Neuron (in vitro differentiated cells): ENCODE measurements around the gene PDGFA.

Source experiments
- H2AFZ ChIP-seq: one replicate; pipeline ENCODE4 v1.6.1; 2013; ENCODE audit warnings: low read depth, mild to moderate bottlenecking, inconsistent platforms, low read length, moderate library complexity
- H3K27me3 ChIP-seq: one replicate; pipeline ENCODE4 v1.6.1; 2013; ENCODE audit warnings: low read length; ENCODE audit not compliant: insufficient read depth
- H3K36me3 ChIP-seq: one replicate; pipeline ENCODE4 v1.6.1; 2013; ENCODE audit warnings: low read length; ENCODE audit not compliant: insufficient read depth
- H3K4me1 ChIP-seq: one replicate; pipeline ENCODE4 v1.6.1; 2013; ENCODE audit warnings: low read length; ENCODE audit not compliant: insufficient read depth
- H3K4me3 ChIP-seq: 2 replicates; pipeline ENCODE4 v1.5.1; 2013; ENCODE audit warnings: mild to moderate bottlenecking, low read length, moderate library complexity
- H3K9me3 ChIP-seq: one replicate; pipeline ENCODE4 v1.6.1; 2013; ENCODE audit warnings: low read length

The PDGFA gene

DNA sequence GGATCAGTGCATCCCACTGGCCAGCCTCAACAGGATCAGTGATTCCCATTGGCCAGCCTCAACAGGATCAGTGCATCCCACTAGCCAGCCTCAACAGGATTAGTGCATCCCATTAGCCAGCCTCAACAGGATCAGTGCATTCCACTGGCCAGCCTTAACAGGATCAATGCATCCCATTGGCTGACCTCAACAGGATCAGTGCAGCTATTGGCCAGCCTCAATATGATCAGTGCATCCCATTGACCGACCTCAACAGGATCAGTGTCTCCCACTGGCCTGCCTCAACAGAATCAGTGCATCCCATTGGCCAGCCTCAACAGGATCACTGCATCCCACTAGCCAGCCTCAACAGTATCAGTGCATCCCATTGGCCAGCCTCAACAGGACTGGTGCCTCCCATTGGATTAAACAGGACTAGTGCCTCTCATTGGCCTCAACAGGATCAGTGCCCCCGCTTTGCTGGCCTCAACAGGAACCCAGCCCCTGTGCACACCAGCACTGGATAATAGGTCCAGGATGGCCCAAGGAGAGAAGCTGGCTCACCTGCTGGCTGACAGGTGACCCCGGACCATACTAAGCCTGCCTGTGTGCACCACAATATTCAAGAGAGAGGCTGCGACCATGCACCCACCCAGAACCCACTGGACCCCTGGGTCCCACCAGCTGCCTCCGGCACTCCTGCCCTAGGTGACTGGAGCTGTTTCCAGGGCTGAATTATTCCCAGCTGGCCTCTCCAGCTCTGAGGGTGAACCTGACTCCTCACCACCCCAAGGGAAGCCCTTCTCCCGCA is 59.9 kb downstream of the PDGFA start:
- Histone ChIP-seq H3K4me1 (no peaks in the 10 kb centered on the region), H2AFZ (no peak overlapping the region)

DNA sequence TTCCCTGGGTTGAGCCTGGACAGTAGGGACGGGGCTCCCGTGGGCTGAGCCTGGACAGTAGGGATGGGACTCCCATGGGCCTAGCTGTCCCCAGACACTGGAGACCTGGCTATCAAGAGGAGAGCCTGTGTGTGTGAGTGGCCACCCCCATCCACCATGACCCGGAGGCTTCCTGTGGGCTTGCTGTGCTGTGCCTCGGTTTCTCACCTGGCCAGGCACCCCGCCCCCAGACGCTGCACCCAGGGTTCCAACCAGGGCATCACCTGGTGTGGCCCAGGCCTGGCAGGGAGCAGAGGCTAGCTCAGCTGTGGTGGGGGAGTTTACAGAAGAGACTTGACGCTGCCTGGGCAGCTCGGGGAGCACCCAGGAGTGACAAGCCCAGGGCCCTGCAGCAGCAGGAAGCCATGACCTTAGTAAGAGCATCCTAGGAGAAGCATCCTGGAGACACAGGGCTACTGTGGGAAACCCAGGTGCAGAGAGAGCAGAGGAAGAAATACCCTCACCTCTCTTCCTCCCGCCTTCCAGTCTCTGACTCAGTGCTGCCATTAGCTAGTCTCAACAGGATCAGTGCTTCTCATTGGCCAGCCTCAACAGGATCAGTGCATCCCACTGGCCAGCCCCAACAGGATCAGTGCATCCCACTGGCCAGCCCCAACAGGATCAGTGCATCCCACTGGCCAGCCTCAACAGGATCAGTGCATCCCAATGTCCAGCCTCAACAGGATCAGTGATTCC is 61.0 kb downstream of the PDGFA start:
- Histone ChIP-seq H3K4me3 (no peak overlapping the region), H3K36me3 (no peaks in the 10 kb centered on the region), H2AFZ (no peak overlapping the region), H3K27me3 (no peaks in the 10 kb centered on the region), H3K9me3 (no peaks in the 10 kb centered on the region), H3K4me1 (no peaks in the 10 kb centered on the region)

More for the DNA sequence above, 59.9 kb downstream of the PDGFA start:
- no peaks in the 10 kb centered on the region for H3K9me3 ChIP-seq
- H3K27me3 ChIP-seq: no peaks in the 10 kb centered on the region
- no peaks in the 10 kb centered on the region for H3K36me3 ChIP-seq
- H3K4me3 ChIP-seq: no peak overlapping the region

GRCh38 chr7:457814-458510 is 61.7 kb downstream of the PDGFA start:
- Histone ChIP-seq H3K36me3 (no peaks in the 10 kb centered on the region), H2AFZ (no peak overlapping the region), H3K9me3 (no peaks in the 10 kb centered on the region), H3K4me1 (no peaks in the 10 kb centered on the region), H3K4me3 (no peak overlapping the region), H3K27me3 (peaks cover under 1% of the 10 kb centered on the region)

DNA sequence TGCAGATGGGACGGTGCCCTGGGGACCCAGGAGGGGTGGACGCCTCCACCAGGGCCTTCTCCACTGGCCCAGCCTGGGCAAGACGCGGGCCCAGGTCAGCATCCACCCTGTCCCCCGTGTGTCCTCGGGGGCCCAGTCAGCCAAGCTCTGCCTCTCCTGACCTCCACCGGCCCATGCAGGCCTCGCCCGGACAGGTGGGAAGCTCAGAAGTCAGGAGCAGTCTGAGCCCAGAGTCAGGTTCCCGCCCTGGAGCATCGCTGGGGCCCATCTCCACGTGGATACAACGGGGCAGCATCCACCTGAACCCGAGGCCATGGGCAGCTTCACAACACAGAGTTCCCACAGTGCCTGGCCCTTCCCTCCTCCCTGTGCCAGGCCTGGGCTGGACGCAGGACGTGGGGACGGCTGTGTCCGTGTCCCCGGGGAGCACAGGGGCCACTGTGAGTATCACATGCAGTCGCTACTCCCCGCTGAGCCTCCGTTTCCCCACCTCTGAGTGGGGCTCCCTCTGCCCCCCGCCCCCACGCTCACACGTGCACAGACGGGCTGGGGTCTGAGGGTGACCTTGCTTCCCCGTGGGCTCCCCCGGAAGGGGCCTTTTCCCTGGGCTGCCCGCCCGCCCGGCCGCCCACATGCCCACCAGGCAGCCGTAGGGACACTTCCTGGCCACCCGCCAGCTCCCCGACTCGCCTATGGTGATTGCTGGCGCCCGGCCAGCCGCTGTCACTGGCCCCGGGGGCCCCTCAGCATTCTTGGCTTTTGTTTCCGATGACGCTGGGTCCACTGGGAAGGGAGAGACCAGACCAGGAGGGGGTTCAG is 64.3 kb downstream of the PDGFA start:
- Histone ChIP-seq H3K27me3 (peaks cover 10% of the 10 kb centered on the region), H3K9me3 (no peaks in the 10 kb centered on the region), H3K36me3 (no peaks in the 10 kb centered on the region), H3K4me3 (no peak overlapping the region), H2AFZ (no peak overlapping the region), H3K4me1 (peaks cover 5% of the 10 kb centered on the region)

GRCh38 chr7:454356-455109 is 65.1 kb downstream of the PDGFA start:
- H2AFZ ChIP-seq: no peak overlapping the region
- H3K4me1 ChIP-seq: peaks cover 5% of the 10 kb centered on the region

DNA sequence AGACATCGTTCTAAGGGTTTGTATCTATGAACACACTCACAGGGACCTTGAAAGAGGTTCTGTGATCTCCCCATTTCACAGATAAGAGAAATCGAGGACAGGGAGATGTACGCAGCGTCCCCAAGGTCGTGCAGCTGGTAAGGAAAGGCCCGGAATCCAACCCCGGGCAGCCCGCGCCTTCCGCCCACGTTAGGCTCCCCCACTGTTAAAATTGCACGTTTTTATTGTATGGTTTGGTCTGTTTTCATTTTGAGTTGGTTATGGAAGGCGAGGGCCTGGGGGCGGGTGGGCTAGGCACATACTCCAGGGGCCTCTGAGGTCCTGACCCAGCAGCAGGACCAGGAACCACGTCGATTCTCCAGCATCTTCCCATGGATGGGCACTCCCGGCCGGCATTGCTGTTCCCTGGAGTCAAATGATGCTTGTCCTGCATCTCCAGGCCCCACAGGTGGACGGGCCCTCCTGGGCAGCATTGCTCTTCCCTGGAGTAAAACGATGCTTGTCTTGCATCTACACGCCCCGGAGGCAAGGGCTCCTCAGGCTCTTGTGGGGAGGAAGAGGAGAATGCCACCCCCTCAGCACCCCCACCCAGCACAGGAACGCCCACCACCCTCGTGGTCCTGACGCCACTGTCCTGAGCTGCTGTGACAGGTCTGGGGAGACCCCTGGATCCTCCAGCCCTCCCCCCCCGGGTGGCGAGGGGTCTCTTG is 65.9 kb downstream of the PDGFA start:
- no peak overlapping the region for H3K4me3 ChIP-seq
- peaks cover 5% of the 10 kb centered on the region for H3K4me1 ChIP-seq
- H2AFZ ChIP-seq: no peak overlapping the region
- H3K9me3 ChIP-seq: no peaks in the 10 kb centered on the region
- peaks cover 11% of the 10 kb centered on the region for H3K27me3 ChIP-seq
- H3K36me3 ChIP-seq: no peaks in the 10 kb centered on the region

More at GRCh38 chr7:454356-455109, 65.1 kb downstream of the PDGFA start:
- H3K27me3 ChIP-seq: peaks cover 11% of the 10 kb centered on the region
- H3K36me3 ChIP-seq: no peaks in the 10 kb centered on the region
- no peaks in the 10 kb centered on the region for H3K9me3 ChIP-seq
- H3K4me3 ChIP-seq: no peak overlapping the region

DNA sequence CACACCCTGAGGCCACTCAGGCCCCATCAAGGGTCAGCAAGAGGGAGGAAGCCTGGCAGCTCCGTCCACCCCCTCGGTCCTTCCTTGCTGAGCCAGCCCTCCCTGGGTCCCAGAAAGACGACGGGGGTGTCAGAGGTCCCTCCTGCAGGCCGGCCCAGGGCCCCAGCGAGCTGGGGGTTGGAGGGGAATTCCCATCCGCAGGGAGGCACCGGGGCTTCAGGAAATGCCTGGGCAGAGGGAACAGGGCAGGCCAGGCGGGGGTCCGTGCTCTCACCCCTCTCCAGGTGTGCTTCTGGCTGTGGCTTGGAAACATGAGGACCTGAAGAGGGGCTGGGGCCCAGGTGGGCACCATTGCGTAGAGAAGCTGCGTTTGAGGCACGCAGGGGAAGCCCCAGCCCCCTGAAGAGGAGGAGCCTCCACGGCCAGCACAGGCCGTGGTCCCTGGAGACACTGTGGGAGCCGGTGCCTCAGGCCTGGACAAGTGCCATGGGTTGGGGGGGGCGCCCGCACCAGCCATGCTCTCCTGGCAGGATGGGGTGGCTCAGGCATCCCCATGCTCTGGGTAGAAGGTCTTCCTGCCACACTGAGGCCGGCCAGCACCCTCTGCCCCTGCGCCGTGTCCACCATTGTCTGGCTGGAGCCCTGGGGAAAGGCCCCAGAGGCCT is 66.7 kb downstream of the PDGFA start:
- Histone ChIP-seq H3K4me1 (peaks cover 5% of the 10 kb centered on the region), H3K27me3 (peaks cover 11% of the 10 kb centered on the region), H2AFZ (no peak overlapping the region), H3K4me3 (no peak overlapping the region), H3K36me3 (no peaks in the 10 kb centered on the region), H3K9me3 (no peaks in the 10 kb centered on the region)

DNA sequence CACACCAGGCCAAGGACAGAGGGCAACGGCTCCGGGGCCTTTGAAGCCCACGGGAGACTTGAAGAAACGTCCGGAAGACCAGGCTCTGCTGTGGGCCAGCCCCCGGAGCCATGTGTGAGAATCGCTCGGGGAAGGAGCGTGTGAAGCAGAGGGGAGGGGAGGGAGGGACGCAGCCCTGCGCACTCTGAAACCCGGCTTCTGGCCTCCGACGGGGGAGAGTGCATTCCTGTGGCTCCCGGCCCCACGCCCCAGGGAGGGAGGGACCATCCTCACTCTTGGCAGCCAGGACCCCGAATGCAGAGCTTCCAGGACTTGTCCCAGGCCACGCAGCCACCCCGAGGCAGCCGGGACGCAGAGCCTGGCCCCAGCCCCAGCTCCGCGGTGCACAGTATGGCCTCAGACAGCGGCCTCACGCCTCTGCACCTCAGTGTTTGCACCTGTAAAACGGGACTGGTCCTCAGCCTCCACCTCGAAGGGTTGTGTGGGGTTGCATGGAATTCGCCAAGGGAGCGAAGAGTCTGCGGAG is 67.4 kb downstream of the PDGFA start:
- H3K36me3 ChIP-seq: no peaks in the 10 kb centered on the region
- no peaks in the 10 kb centered on the region for H3K9me3 ChIP-seq
- no peak overlapping the region for H3K4me3 ChIP-seq
- peaks cover 11% of the 10 kb centered on the region for H3K27me3 ChIP-seq
- no peak overlapping the region for H2AFZ ChIP-seq
- H3K4me1 ChIP-seq: peaks cover 5% of the 10 kb centered on the region

- Histone ChIP-seq H2AFZ (no peak overlapping the region), H3K9me3 (no peaks in the 10 kb centered on the region), H3K36me3 (no peaks in the 10 kb centered on the region), H3K4me3 (no peak overlapping the region), H3K4me1 (peaks cover 5% of the 10 kb centered on the region), H3K27me3 (peaks cover 11% of the 10 kb centered on the region)
These were observed 68.1 kb downstream of the PDGFA start for GRCh38 chr7:451255-452225.

DNA sequence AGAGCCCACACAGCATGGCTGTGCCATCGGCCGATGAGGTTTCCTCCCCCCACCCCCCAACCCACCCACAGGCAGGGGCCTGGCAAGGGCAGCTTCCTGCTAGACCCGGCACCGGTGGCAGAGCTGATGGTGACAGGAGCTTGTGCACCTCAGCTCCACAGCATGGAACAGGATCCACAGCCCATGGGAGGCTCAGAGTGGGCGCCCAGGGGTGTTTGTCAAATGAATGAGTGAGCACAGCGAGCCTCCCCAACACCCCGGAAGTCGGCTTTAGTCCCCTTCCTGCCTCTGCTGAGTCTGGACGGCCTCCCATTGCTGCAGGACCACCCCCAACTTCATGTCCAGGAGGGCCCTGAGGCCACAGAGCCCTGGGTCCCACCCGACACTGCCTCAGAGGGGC is 68.9 kb downstream of the PDGFA start:
- no peak overlapping the region for H3K4me3 ChIP-seq
- H3K4me1 ChIP-seq: peaks cover 5% of the 10 kb centered on the region
- H3K27me3 ChIP-seq: peaks cover 11% of the 10 kb centered on the region
- H3K36me3 ChIP-seq: no peaks in the 10 kb centered on the region
- H2AFZ ChIP-seq: no peak overlapping the region
- H3K9me3 ChIP-seq: no peaks in the 10 kb centered on the region
